ENCODE measurements around the gene MAP3K5. TPM values are rescaled to one million over a fixed set of nuclear protein-coding genes. Genes with fewer than 3 reads are reported as not detected.

The MAP3K5 gene
- total RNA-seq, 1 donor from 2014 or later, result 1.7 TPM

GRCh38 chr6:136635615-136636014, 156.7 kb downstream of the MAP3K5 start:
- TF ChIP-seq, protein P1, sequence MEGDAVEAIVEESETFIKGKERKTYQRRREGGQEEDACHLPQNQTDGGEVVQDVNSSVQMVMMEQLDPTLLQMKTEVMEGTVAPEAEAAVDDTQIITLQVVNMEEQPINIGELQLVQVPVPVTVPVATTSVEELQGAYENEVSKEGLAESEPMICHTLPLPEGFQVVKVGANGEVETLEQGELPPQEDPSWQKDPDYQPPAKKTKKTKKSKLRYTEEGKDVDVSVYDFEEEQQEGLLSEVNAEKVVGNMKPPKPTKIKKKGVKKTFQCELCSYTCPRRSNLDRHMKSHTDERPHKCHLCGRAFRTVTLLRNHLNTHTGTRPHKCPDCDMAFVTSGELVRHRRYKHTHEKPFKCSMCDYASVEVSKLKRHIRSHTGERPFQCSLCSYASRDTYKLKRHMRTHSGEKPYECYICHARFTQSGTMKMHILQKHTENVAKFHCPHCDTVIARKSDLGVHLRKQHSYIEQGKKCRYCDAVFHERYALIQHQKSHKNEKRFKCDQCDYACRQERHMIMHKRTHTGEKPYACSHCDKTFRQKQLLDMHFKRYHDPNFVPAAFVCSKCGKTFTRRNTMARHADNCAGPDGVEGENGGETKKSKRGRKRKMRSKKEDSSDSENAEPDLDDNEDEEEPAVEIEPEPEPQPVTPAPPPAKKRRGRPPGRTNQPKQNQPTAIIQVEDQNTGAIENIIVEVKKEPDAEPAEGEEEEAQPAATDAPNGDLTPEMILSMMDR (IDR thresholded peaks at IDR 0.05; ENCODE audit: insufficient read depth, low read depth, low read length), result no peak
- TF ChIP-seq EZH2 (IDR thresholded peaks at IDR 0.05; ENCODE audit: insufficient read depth, low read length), result no peak
- no peak overlapping the region for H3K4me3 Mint-ChIP-seq (ENCODE audit: unreplicated experiment)
- H3K4me2 ChIP-seq (ENCODE audit: low read length), result no peak overlapping the region
- H3K9me3 ChIP-seq (ENCODE audit: insufficient read depth, low read depth, low read length), result no peaks in the 10 kb centered on the region
- H4K20me1 ChIP-seq (ENCODE audit: insufficient read depth, low read length), result no peaks in the 10 kb centered on the region
- H3K36me3 Mint-ChIP-seq (ENCODE audit: low read depth, unreplicated experiment), result no peaks in the 10 kb centered on the region
- H3K27ac Mint-ChIP-seq (ENCODE audit: unreplicated experiment), result no peak overlapping the region
- no peak for DNase-seq (ENCODE audit: low read depth)
- peaks cover 2% of the 10 kb centered on the region for H3K36me3 ChIP-seq (ENCODE audit: insufficient read depth, low read length)
- no peaks in the 10 kb centered on the region for H3K4me1 ChIP-seq (ENCODE audit: insufficient read depth, low read length)
- H3K9ac ChIP-seq (ENCODE audit: low read length), result no peak overlapping the region
- H3K27me3 Mint-ChIP-seq (ENCODE audit: low read depth, unreplicated experiment), result no peaks in the 10 kb centered on the region
- H3K79me2 ChIP-seq (ENCODE audit: insufficient read depth, low read length), result no peaks in the 10 kb centered on the region
- H3K27me3 ChIP-seq (ENCODE audit: insufficient read depth, low read length), result no peaks in the 10 kb centered on the region
- H2AFZ ChIP-seq (ENCODE audit: low read depth, low read length), result no peak overlapping the region
- no peaks in the 10 kb centered on the region for H3K9me3 Mint-ChIP-seq (ENCODE audit: unreplicated experiment)
- no peak for FAIRE-seq
- H3K4me1 Mint-ChIP-seq (ENCODE audit: low read depth, unreplicated experiment), result peaks cover 3% of the 10 kb centered on the region
- no peak overlapping the region for H3K4me3 ChIP-seq (ENCODE audit: insufficient read depth, low read depth, low read length)
- no peak overlapping the region for H3K27ac ChIP-seq (ENCODE audit: low read depth, low read length)

- H3K9ac ChIP-seq (ENCODE audit: low read length), result no peak overlapping the region
Measured at GRCh38 chr6:136633355-136633754, 158.9 kb downstream of the MAP3K5 start.

GRCh38 chr6:136628996-136629395, 163.3 kb downstream of the MAP3K5 start:
- Histone ChIP-seq H3K27me3 (ENCODE audit: insufficient read depth, low read length) (no peaks in the 10 kb centered on the region), H4K20me1 (ENCODE audit: insufficient read depth, low read length) (no peaks in the 10 kb centered on the region), H3K36me3 (ENCODE audit: insufficient read depth, low read length) (no peaks in the 10 kb centered on the region), H3K4me2 (ENCODE audit: low read length) (no peak overlapping the region), H3K9me3 (ENCODE audit: insufficient read depth, low read depth, low read length) (no peaks in the 10 kb centered on the region), H3K4me3 (ENCODE audit: insufficient read depth, low read depth, low read length) (no peak overlapping the region), H3K27ac (ENCODE audit: low read depth, low read length) (no peak overlapping the region), H2AFZ (ENCODE audit: low read depth, low read length) (no peak overlapping the region), H3K79me2 (ENCODE audit: insufficient read depth, low read length) (no peaks in the 10 kb centered on the region), H3K9ac (ENCODE audit: low read length) (no peak overlapping the region), H3K4me1 (ENCODE audit: insufficient read depth, low read length) (no peaks in the 10 kb centered on the region)
- no peak overlapping the region for H3K4me3 Mint-ChIP-seq (ENCODE audit: unreplicated experiment)
- no peak for FAIRE-seq
- TF ChIP-seq, protein P1 (IDR thresholded peaks at IDR 0.05; ENCODE audit: insufficient read depth, low read depth, low read length), result no peak
- TF ChIP-seq EZH2 (IDR thresholded peaks at IDR 0.05; ENCODE audit: insufficient read depth, low read length), result no peak
- peaks cover 6% of the 10 kb centered on the region for H3K4me1 Mint-ChIP-seq (ENCODE audit: low read depth, unreplicated experiment)
- no peaks in the 10 kb centered on the region for H3K36me3 Mint-ChIP-seq (ENCODE audit: low read depth, unreplicated experiment)
- peak; percentile 67 for DNase-seq (ENCODE audit: low read depth)
- no peaks in the 10 kb centered on the region for H3K9me3 Mint-ChIP-seq (ENCODE audit: unreplicated experiment)
- H3K27me3 Mint-ChIP-seq (ENCODE audit: low read depth, unreplicated experiment), result no peaks in the 10 kb centered on the region
- H3K27ac Mint-ChIP-seq (ENCODE audit: unreplicated experiment), result no peak overlapping the region

More at GRCh38 chr6:136633355-136633754, 158.9 kb downstream of the MAP3K5 start:
- Mint-ChIP-seq H3K36me3 (ENCODE audit: low read depth, unreplicated experiment) (no peaks in the 10 kb centered on the region), H3K4me1 (ENCODE audit: low read depth, unreplicated experiment) (peaks cover 6% of the 10 kb centered on the region), H3K9me3 (ENCODE audit: unreplicated experiment) (no peaks in the 10 kb centered on the region), H3K27me3 (ENCODE audit: low read depth, unreplicated experiment) (no peaks in the 10 kb centered on the region), H3K4me3 (ENCODE audit: unreplicated experiment) (no peak overlapping the region), H3K27ac (ENCODE audit: unreplicated experiment) (no peak overlapping the region)
- H3K27me3 ChIP-seq (ENCODE audit: insufficient read depth, low read length), result no peaks in the 10 kb centered on the region
- no peaks in the 10 kb centered on the region for H3K9me3 ChIP-seq (ENCODE audit: insufficient read depth, low read depth, low read length)
- no peak for DNase-seq (ENCODE audit: low read depth)
- no peak overlapping the region for H2AFZ ChIP-seq (ENCODE audit: low read depth, low read length)
- H3K27ac ChIP-seq (ENCODE audit: low read depth, low read length), result no peak overlapping the region
- H3K36me3 ChIP-seq (ENCODE audit: insufficient read depth, low read length), result peaks cover 2% of the 10 kb centered on the region
- H3K4me2 ChIP-seq (ENCODE audit: low read length), result no peak overlapping the region
- no peak for FAIRE-seq
- H3K79me2 ChIP-seq (ENCODE audit: insufficient read depth, low read length), result no peaks in the 10 kb centered on the region
- H4K20me1 ChIP-seq (ENCODE audit: insufficient read depth, low read length), result no peaks in the 10 kb centered on the region
- no peaks in the 10 kb centered on the region for H3K4me1 ChIP-seq (ENCODE audit: insufficient read depth, low read length)
- TF ChIP-seq, protein P1 (IDR thresholded peaks at IDR 0.05; ENCODE audit: insufficient read depth, low read depth, low read length), result no peak
- TF ChIP-seq EZH2 (IDR thresholded peaks at IDR 0.05; ENCODE audit: insufficient read depth, low read length), result no peak
- no peak overlapping the region for H3K4me3 ChIP-seq (ENCODE audit: insufficient read depth, low read depth, low read length)
